Nucleus accumbens (tissue), 56 donors: ENCODE data around the gene SF3A1.

Experiments
- DNase-seq, 56 donors: peaks; one replicate each; lab custom pipeline; 2025; lab: John Stamatoyannopoulos, UW

Gene SF3A1

GRCh38 chr22:30308093-30308492 lies 48.6 kb downstream of the SF3A1 start:
- no peak for DNase-seq

- DNase-seq, result no peak
These were observed 49.6 kb downstream of the SF3A1 start for GRCh38 chr22:30307041-30307574.

- DNase-seq, result no peak
These were observed 50.1 kb downstream of the SF3A1 start for GRCh38 chr22:30306627-30307011.

- no peak for DNase-seq
These were observed 50.6 kb downstream of the SF3A1 start for GRCh38 chr22:30305906-30306626.

DNA sequence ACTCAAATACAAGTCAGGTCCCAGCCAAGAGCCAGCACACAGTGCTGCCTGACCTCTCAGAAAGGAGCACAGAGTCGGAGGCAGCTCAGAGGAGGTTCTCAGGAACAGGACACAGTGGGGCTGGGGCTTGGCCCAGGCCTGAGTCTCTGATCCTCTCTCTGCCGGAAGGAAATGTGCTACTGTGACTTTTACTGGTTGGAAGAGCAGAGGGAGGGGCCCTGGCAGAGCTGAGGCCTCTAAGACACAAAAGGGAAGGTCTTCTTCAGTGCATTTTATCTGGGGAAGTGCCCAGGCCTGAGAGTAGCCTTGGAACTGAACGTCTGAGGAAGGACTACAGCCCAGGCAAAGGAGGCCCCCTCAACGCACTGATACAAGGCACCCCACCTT lies 51.2 kb downstream of the SF3A1 start:
- peak in 14 of 56 donors; percentile 7 to 37 (median 17) for DNase-seq

DNA sequence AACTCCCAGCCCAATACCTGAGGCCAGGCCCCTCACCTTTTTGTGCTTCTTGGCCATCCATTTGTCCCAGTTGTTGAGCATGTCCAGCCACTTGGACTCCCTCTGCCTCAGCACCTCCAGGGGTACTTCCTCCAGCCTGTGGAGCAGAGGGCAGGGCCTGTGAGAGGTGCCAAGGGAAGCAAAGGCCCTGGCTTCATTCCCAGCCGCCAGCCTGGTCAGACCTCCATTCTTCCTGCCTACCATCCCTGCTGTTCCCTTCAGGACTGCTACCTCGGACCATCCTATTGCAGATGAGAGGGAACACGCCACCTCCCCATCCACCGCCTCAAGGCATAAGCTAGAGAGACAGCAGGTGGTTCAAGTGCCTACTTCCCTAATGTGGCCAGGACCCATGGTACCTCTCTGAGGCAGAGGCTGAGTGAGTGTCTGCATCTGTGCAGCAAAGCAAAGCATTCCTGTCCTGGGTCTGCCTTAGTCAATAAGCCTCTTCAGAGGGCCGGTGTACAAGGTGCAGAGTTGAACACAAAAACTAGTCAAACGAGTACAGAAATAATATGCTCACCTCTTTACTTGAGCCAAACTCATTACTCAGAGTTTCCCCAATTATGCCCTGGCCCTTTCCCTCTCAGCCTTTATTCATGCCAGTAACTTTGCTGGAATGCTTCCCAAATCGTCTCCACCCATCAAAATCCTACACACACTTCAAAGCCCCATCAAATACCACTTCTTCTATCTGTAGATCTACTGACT lies 52.0 kb downstream of the SF3A1 start:
- peak in 9 of 56 donors; percentile 13 to 39 (median 25) for DNase-seq

DNA sequence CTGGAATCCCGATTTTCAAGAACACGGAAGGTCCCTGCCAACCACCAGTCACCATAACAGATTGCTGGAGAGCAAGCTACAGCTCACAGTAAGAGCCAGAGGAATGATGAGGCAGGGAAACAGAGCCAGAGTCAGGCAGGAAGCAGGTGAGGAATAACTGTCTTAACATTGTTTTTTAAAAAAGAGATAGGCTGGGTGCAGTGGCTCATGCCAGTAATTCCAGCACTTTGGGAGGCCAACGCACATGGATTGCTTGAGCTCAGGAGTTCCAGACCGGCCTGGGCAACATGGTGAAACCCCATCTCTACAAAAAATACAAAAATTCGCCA lies 53.9 kb downstream of the SF3A1 start:
- no peak for DNase-seq

DNA sequence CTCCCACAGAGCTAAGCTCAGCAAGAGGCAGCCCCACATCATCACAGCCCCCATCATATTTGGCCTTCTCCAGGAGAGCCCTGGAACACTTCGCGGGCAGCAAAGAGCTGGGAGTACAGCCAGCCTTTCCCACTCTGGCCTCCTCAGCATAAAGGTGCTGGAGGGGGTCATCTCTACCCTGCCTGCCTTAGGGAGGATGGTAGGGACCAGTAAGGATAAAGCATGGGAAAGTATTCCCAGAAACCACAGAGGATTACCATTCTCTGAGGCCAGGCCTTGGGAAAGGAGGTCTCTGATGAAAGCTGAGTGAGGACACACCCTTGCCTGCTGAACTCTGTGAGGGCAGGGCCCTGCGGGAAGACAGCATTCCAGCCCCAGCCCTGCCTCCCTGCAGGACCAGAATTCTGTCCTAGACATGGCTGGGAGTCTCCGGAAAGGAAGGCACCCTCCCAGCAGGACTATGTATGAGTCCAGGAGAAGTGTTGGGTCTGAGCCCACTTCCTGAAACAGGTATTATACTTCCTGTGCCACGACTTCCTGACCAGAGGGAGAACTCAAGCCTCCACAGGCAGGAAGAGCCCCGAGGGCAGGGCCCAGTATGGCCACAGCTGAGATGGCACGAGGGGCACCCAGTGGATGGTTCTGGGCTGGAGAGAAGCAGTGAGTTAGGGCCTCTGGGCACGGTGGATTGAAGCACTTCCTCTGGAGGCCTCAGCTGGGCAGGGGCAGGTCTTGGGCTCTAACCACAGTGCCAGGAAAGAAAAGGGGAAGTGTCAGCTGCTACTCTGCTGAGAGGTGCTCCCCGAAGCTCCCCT lies 54.5 kb downstream of the SF3A1 start:
- DNase-seq, result peak in 8 of 56 donors; percentile 5 to 48 (median 13)

GRCh38 chr22:30299322-30299721 lies 57.4 kb downstream of the SF3A1 start:
- no peak for DNase-seq

DNA sequence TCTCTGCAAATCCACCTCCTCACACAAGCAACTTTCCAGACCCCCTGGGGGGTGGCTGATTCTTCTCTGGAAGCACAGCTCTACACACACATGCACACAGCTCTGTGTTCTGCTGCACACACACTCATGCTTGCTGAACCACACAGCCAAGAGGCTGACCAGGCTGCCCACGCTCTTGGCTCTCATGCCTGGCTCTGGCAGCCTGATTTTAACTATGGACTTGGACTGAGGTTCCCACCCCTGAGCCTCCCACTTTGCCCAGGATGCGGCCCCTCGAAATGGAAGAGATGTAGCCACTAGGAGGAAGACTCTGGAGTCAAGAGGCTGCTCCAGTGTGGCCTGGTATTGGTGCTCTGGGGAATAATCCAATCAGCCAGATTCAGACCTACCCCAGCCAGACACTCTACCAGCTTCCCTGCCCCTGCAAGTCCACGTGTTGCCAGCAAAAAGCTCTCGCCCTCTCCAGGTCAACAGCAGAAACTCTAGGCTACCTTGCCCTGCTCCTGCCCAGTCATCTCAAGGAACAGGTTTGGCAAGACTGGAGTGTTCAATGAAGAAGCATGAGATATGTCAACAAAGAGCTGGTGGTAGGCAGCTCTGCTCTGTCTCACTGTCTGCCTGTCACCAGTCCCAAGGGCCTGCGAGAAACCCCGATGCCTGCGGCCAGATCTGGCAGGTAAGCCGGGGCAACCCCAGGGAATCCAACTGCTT lies 58.5 kb downstream of the SF3A1 start:
- no peak for DNase-seq

GRCh38 chr22:30297276-30297990 lies 59.3 kb downstream of the SF3A1 start:
- DNase-seq, result no peak

DNA sequence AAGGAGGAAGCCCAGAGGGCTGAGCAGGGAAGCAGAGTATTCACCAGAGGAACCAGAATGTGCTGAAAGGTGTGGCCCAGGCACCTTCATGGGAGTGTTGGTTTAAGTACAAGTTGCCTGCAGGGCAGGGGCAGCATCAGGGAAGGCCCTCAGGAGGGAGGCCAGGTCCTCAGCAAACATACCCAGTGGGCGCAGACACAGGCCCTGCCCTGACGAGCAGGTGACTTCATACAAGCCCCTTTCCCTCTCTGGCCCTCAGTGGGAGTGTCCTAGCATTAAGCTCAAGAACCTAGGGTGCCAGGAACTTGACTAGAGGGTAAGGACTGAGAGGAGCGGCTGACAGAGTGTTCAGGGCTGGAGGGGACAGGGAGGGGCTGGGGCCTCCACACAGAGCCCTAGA lies 59.9 kb downstream of the SF3A1 start:
- DNase-seq, result no peak

GRCh38 chr22:30296324-30296723 lies 60.4 kb downstream of the SF3A1 start:
- no peak for DNase-seq

- DNase-seq, result no peak
These were observed 61.1 kb downstream of the SF3A1 start for GRCh38 chr22:30295576-30295975.

- no peak for DNase-seq
These were observed 61.9 kb downstream of the SF3A1 start for GRCh38 chr22:30294830-30295229.

DNA sequence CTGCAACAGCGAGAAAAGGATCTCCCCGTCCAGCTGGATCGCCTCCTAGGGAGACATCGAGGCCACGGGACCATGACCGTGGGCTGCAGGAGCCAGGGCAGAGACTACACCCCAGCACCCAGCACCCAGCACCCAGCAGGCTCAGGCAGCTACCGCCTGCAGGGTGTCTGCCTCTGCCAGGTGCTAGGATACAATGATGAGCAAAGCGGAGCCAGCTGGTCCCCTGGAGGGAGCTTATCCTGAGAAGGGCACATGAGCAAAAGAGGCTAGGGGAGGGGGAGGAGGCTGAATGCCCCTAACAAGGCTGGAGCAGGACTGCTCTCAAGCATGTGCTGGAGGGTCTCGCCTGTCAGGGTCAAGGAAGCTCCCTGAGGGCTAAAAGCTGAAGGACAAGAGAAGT lies 62.6 kb downstream of the SF3A1 start:
- no peak for DNase-seq

- DNase-seq, result no peak
These were observed 63.7 kb downstream of the SF3A1 start for GRCh38 chr22:30293026-30293425.

- DNase-seq, result peak in 1 of 56 donors; percentile 14
These were observed 64.4 kb downstream of the SF3A1 start for GRCh38 chr22:30292069-30292970.
